Esophagus (tissue), 2 donors: ENCODE measurements around the gene PNRC2. TPM values are rescaled to one million over a fixed set of nuclear protein-coding genes. Genes with fewer than 3 reads are reported as not detected.
A peak's percentile ranks its signal among the peaks of the same experiment; 100 is the strongest.

Experiments
- H3K27ac ChIP-seq, 2 donors: one replicate each; pipeline ENCODE4 v1.5.1; 2013; ENCODE audit warnings: low read depth in 2 of 2, mild to moderate bottlenecking in 2 of 2, inconsistent platforms in 1 of 2, low read length in 1 of 2, moderate library complexity in 1 of 2
- H3K27me3 ChIP-seq, 2 donors: one replicate each; pipeline ENCODE4 v1.6.1; 2013; ENCODE audit warnings: low read length in 2 of 2, control low read depth in 1 of 2, mild to moderate bottlenecking in 1 of 2; ENCODE audit not compliant: insufficient read depth in 2 of 2, control insufficient read depth in 1 of 2
- H3K36me3 ChIP-seq, 2 donors: one replicate each; pipeline ENCODE4 v1.6.1; 2013; ENCODE audit warnings: low read length in 1 of 2; ENCODE audit not compliant: control insufficient read depth in 2 of 2, insufficient read depth in 2 of 2
- H3K4me1 ChIP-seq, 2 donors: one replicate each; pipeline ENCODE4 v1.6.1; 2013; ENCODE audit warnings: low read length in 1 of 2; ENCODE audit not compliant: control insufficient read depth in 2 of 2, insufficient read depth in 2 of 2
- H3K4me3 ChIP-seq, 2 donors: one replicate each; pipeline ENCODE4 v1.5.1; 2013; ENCODE audit warnings: low read length in 2 of 2, mild to moderate bottlenecking in 2 of 2, low read depth in 1 of 2, moderate library complexity in 1 of 2
- H3K9me3 ChIP-seq, 2 donors: one replicate each; pipeline ENCODE4 v1.6.1; 2013; ENCODE audit warnings: mild to moderate bottlenecking in 2 of 2, low read depth in 1 of 2, low read length in 1 of 2, moderate library complexity in 1 of 2; ENCODE audit not compliant: control insufficient read depth in 2 of 2, insufficient read depth in 1 of 2
- WGBS, 2 donors: extraction: QIAGEN DNeasy Blood & Tissue Kit; methylation state at CpG; one replicate each; pipeline ENCODE4 v1.1.7; 2013; 5-methylcytosine and 5-hydroxymethylcytosine counted together
- polyA plus RNA-seq, 2 donors: library from polyadenylated mRNA; stranded (reverse); fragments of 200-250 nt; gene quantifications; one replicate each; pipeline ENCODE4 v1.2.3, GENCODE V29; 2013
- donor health status: healthy with polysubstance abuse.
- donor health status: Bipolar disorder and iron deficiency.

Gene PNRC2, protein sequence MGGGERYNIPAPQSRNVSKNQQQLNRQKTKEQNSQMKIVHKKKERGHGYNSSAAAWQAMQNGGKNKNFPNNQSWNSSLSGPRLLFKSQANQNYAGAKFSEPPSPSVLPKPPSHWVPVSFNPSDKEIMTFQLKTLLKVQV
- 10 to 100 TPM; 54.2 to 69.1 TPM for polyA plus RNA-seq

GRCh38 chr1:23959461-23960290 lies at the start of gene PNRC2:
TSS of gene PNRC2 (plus strand) at chr1:23959828. CDS start at chr1:23961458, 1,630 bp downstream.
- peaks cover 0 to 2% of the 10 kb centered on the region in 2 donors for H3K4me1 ChIP-seq
- no peaks in the 10 kb centered on the region for H3K9me3 ChIP-seq
- 0 to 1% methylated on average over 81 to 84 of the region's 84 CpGs for WGBS, 2 donors
- H3K27ac ChIP-seq, result peak within 1 kb of the TSS; percentile 99
- peak within 1 kb of the TSS; percentile 91 for H3K4me3 ChIP-seq
- H3K27me3 ChIP-seq, result no peaks in the 10 kb centered on the region
- H3K36me3 ChIP-seq, result no peaks in the 10 kb centered on the region

- no peak overlapping the region for H3K27ac ChIP-seq
- H3K27me3 ChIP-seq, result no peaks in the 10 kb centered on the region
- no peaks in the 10 kb centered on the region for H3K9me3 ChIP-seq
- WGBS, 2 donors, result 91 to 94% methylated on average over 8 of the region's 8 CpGs
- H3K4me3 ChIP-seq, result no peak overlapping the region
- no peaks in the 10 kb centered on the region for H3K4me1 ChIP-seq
- no peaks in the 10 kb centered on the region for H3K36me3 ChIP-seq
These were observed 49.5 kb upstream of the PNRC2 start for GRCh38 chr1:23910144-23910543.

GRCh38 chr1:23910553-23911246 lies 48.9 kb upstream of the PNRC2 start:
- H3K4me3 ChIP-seq, result no peak overlapping the region
- no peaks in the 10 kb centered on the region for H3K36me3 ChIP-seq
- no peaks in the 10 kb centered on the region for H3K4me1 ChIP-seq
- 74 to 77% methylated on average over 11 of the region's 11 CpGs for WGBS, 2 donors
- H3K27ac ChIP-seq, result no peak overlapping the region
- H3K9me3 ChIP-seq, result no peaks in the 10 kb centered on the region
- H3K27me3 ChIP-seq, result no peaks in the 10 kb centered on the region

- 83 to 84% methylated on average over 8 of the region's 8 CpGs for WGBS, 2 donors
- no peaks in the 10 kb centered on the region for H3K4me1 ChIP-seq
- no peaks in the 10 kb centered on the region for H3K27me3 ChIP-seq
- H3K9me3 ChIP-seq, result no peaks in the 10 kb centered on the region
- no peaks in the 10 kb centered on the region for H3K36me3 ChIP-seq
- no peak overlapping the region for H3K4me3 ChIP-seq
- no peak overlapping the region for H3K27ac ChIP-seq
These were observed 47.7 kb upstream of the PNRC2 start for GRCh38 chr1:23911921-23912320.

DNA sequence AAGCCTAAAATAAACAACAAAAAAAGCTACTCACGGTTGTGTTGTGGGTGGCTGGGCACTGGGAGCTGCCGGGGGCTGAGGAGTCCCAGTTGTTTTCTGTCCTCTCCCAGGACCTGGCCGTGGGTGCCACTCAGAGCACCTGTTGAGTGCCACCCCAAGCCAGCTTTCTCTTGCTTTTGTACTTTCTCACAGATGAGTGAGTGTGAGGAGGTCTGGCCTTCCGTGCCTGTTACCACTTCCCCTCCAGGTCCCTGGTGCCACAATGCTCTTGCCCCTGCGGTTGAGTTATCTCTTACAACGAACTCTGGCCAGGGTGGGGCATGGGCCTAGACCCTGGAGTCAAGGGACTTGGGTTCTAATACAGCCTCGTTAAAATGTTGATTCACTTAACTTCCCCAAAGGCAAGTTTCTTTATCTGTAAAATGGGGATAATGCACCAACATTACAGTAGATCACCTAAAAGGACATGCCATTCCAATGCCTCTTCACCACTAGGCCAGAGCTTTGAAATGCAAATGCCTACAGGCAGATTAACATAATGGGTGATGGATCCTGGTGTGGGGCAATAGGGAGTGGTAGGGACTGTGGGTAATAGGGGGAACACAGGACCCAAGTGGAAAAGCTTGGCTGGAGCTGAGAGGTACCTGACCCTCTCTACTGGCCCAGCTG lies 46.3 kb upstream of the PNRC2 start, which contains the start of gene CNR2:
Gene CNR2 (minus strand): TSS at position 151 of the 669 bp plus-strand sequence. CDS start 37,745 bp downstream, outside the sequence.
- Histone ChIP-seq H3K27me3 (no peaks in the 10 kb centered on the region), H3K4me3 (no peak within 1 kb of the TSS), H3K27ac (no peak within 1 kb of the TSS), H3K9me3 (no peaks in the 10 kb centered on the region), H3K4me1 (no peaks in the 10 kb centered on the region), H3K36me3 (no peaks in the 10 kb centered on the region)
- 67 to 70% methylated on average over 7 of the region's 7 CpGs for WGBS, 2 donors

GRCh38 chr1:23914921-23915320 lies 44.7 kb upstream of the PNRC2 start:
- Histone ChIP-seq H3K4me3 (no peak overlapping the region), H3K9me3 (no peaks in the 10 kb centered on the region), H3K27ac (no peak overlapping the region), H3K27me3 (no peaks in the 10 kb centered on the region), H3K4me1 (no peaks in the 10 kb centered on the region), H3K36me3 (no peaks in the 10 kb centered on the region)
- WGBS, 2 donors, result 89 to 97% methylated on average over 4 of the region's 4 CpGs

GRCh38 chr1:23915466-23915865 lies 44.2 kb upstream of the PNRC2 start:
- no peaks in the 10 kb centered on the region for H3K4me1 ChIP-seq
- H3K4me3 ChIP-seq, result no peak overlapping the region
- H3K9me3 ChIP-seq, result no peaks in the 10 kb centered on the region
- no peaks in the 10 kb centered on the region for H3K27me3 ChIP-seq
- H3K27ac ChIP-seq, result no peak overlapping the region
- WGBS, 2 donors, result 94 to 96% methylated on average over 5 of the region's 5 CpGs
- no peaks in the 10 kb centered on the region for H3K36me3 ChIP-seq

GRCh38 chr1:23916209-23917131 lies 43.2 kb upstream of the PNRC2 start:
- no peak overlapping the region for H3K27ac ChIP-seq
- WGBS, 2 donors, result 49 to 58% methylated on average over 12 of the region's 12 CpGs

More at GRCh38 chr1:23916209-23917131, 43.2 kb upstream of the PNRC2 start:
- Histone ChIP-seq H3K4me1 (no peaks in the 10 kb centered on the region), H3K27me3 (no peaks in the 10 kb centered on the region), H3K9me3 (no peaks in the 10 kb centered on the region), H3K36me3 (no peaks in the 10 kb centered on the region), H3K4me3 (no peak overlapping the region)
